ENCODE data around the gene PSAP. TPM values are rescaled to one million over a fixed set of nuclear protein-coding genes. Genes with fewer than 3 reads are reported as not detected.

PSAP gene
- polyA plus RNA-seq, 3 donors from 2014 or later: 690 to 1,091 (median 798) TPM

GRCh38 chr10:71810048-71810750, 40.9 kb downstream of the PSAP start:
- DNase-seq: no peak

GRCh38 chr10:71809628-71810027, 41.4 kb downstream of the PSAP start:
- peak overlapping the region in 1 of 6 donors; percentile 20 for H3K27ac Mint-ChIP-seq
- H3K4me1 Mint-ChIP-seq: peaks cover 0 to 1% of the 10 kb centered on the region in 2 donors
- peaks cover 0 to 4% (median 0%) of the 10 kb centered on the region in 3 donors for H3K36me3 Mint-ChIP-seq
- no peaks in the 10 kb centered on the region for H3K9me3 Mint-ChIP-seq
- DNase-seq: no peak
- no peak overlapping the region for H3K4me3 Mint-ChIP-seq
- H3K27me3 Mint-ChIP-seq (ENCODE audit: low read depth in 3 of 3): peaks cover 0 to 2% (median 0%) of the 10 kb centered on the region in 3 donors

More at GRCh38 chr10:71810048-71810750, 40.9 kb downstream of the PSAP start:
- peaks cover 0 to 4% (median 0%) of the 10 kb centered on the region in 3 donors for H3K36me3 Mint-ChIP-seq
- no peak overlapping the region for H3K4me3 Mint-ChIP-seq
- no peaks in the 10 kb centered on the region for H3K9me3 Mint-ChIP-seq
- no peak overlapping the region for H3K27ac Mint-ChIP-seq
- peaks cover 0 to 2% (median 0%) of the 10 kb centered on the region in 3 donors for H3K27me3 Mint-ChIP-seq (ENCODE audit: low read depth in 3 of 3)
- peaks cover 0 to 1% of the 10 kb centered on the region in 2 donors for H3K4me1 Mint-ChIP-seq

GRCh38 chr10:71807557-71808510, 43.2 kb downstream of the PSAP start:
- peaks cover 0 to 1% of the 10 kb centered on the region in 2 donors for H3K4me1 Mint-ChIP-seq
- H3K27ac Mint-ChIP-seq: peak overlapping the region in 1 of 6 donors; percentile 5
- no peak overlapping the region for H3K4me3 Mint-ChIP-seq
- DNase-seq: no peak
- H3K9me3 Mint-ChIP-seq: no peaks in the 10 kb centered on the region
- H3K36me3 Mint-ChIP-seq: peaks cover 0 to 4% (median 0%) of the 10 kb centered on the region in 3 donors
- peaks cover 0 to 2% (median 1%) of the 10 kb centered on the region in 3 donors for H3K27me3 Mint-ChIP-seq (ENCODE audit: low read depth in 3 of 3)

DNA sequence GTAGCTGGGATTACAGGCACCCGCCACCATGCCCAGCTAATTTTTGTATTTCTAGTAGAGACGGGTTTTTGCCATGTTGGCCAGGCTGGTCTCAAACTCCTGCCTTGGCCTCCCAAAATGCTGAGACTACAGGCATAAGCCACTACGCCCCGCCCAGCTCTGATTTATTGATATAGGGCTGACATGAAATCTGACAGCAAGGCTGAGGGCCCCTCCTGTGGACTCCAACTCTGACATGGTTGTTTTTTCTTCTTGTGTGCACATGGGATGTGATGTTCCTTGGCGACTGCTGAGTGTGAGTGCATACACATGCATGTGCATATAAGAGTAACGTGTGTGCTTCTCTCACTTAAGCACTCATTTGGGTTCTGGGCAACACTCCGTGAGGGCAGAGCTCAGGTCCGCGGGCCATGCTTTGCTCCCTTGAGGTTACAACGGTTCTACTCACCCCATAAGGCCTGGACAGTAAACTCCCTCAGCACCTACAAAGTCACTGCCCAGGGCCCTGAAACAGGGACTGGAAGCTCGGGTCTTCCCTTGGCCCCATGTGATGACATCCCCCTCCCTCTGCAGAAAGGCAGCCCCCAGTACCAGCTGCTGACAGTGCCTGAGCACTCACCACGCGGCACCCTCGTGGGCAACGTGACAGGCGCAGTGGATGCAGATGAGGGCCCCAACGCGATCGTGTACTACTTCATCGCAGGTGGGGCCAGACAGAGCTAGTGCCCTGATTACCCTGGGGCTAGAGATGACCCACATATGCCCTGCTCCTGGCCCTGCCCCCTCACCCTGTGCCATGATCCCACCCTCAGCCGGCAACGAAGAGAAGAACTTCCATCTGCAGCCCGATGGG, 44.1 kb downstream of the PSAP start:
- H3K36me3 Mint-ChIP-seq: peaks cover 0 to 4% (median 0%) of the 10 kb centered on the region in 3 donors
- H3K9me3 Mint-ChIP-seq: no peaks in the 10 kb centered on the region
- H3K4me1 Mint-ChIP-seq: no peaks in the 10 kb centered on the region
- H3K4me3 Mint-ChIP-seq: no peak overlapping the region
- no peak for DNase-seq
- H3K27ac Mint-ChIP-seq: no peak overlapping the region
- H3K27me3 Mint-ChIP-seq (ENCODE audit: low read depth in 3 of 3): peaks cover 0 to 2% (median 1%) of the 10 kb centered on the region in 3 donors

DNA sequence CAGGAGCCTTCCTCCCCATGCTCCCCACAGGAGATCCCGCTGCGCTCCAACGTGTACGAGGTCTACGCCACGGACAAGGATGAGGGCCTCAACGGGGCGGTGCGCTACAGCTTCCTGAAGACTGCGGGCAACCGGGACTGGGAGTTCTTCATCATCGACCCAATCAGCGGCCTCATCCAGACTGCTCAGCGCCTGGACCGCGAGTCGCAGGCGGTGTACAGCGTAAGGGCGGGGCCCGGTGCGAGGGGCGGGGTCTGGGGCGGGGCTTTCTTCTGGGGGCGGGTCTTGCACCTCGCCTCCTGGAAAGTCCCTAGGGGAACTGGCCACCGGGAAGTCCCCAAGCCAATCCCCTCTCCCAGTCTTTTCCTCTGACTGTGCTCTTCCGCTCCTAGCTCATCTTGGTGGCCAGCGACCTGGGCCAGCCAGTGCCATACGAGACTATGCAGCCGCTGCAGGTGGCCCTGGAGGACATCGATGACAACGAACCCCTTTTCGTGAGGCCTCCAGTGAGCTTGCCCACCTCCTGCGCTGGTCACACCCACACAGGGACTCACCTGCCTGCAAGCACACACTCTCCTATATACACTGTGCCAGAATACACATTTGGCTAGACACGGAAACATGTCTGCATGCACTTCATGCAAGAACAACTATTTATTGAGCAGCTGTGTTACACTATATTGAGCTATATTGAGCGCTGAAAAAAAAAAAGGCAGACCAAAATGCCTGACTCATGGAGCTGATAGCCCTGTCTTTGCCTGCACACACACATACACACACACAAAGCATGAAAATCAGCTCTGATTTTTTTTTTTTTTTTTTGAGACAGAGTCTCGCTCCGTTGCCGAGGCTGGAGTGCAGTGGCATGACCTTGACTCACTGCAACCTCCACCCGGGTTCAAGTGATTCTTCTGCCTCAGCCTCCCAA, 45.0 kb downstream of the PSAP start:
- H3K4me3 Mint-ChIP-seq: no peak overlapping the region
- H3K4me1 Mint-ChIP-seq: no peaks in the 10 kb centered on the region
- peaks cover 2 to 4% (median 4%) of the 10 kb centered on the region in 3 donors for H3K27me3 Mint-ChIP-seq (ENCODE audit: low read depth in 3 of 3)
- no peaks in the 10 kb centered on the region for H3K9me3 Mint-ChIP-seq
- DNase-seq: no peak
- no peak overlapping the region for H3K27ac Mint-ChIP-seq
- peaks cover 0 to 4% (median 0%) of the 10 kb centered on the region in 3 donors for H3K36me3 Mint-ChIP-seq

GRCh38 chr10:71804077-71804476, 47.0 kb downstream of the PSAP start:
- no peak for DNase-seq
- no peak overlapping the region for H3K4me3 Mint-ChIP-seq
- peaks cover 2 to 4% (median 4%) of the 10 kb centered on the region in 3 donors for H3K27me3 Mint-ChIP-seq (ENCODE audit: low read depth in 3 of 3)
- H3K27ac Mint-ChIP-seq: no peak overlapping the region
- H3K9me3 Mint-ChIP-seq: no peaks in the 10 kb centered on the region
- H3K36me3 Mint-ChIP-seq: peaks cover 0 to 4% (median 0%) of the 10 kb centered on the region in 3 donors
- H3K4me1 Mint-ChIP-seq: no peaks in the 10 kb centered on the region

GRCh38 chr10:71802715-71803488, 48.1 kb downstream of the PSAP start:
- Mint-ChIP-seq H3K4me3 (no peak overlapping the region), H3K4me1 (peaks cover 0 to 2% of the 10 kb centered on the region in 2 donors), H3K9me3 (no peaks in the 10 kb centered on the region), H3K27me3 (ENCODE audit: low read depth in 3 of 3) (peaks cover 0 to 4% (median 4%) of the 10 kb centered on the region in 3 donors), H3K36me3 (peaks cover 0 to under 1% (median 0%) of the 10 kb centered on the region in 3 donors), H3K27ac (no peak overlapping the region)
- no peak for DNase-seq

DNA sequence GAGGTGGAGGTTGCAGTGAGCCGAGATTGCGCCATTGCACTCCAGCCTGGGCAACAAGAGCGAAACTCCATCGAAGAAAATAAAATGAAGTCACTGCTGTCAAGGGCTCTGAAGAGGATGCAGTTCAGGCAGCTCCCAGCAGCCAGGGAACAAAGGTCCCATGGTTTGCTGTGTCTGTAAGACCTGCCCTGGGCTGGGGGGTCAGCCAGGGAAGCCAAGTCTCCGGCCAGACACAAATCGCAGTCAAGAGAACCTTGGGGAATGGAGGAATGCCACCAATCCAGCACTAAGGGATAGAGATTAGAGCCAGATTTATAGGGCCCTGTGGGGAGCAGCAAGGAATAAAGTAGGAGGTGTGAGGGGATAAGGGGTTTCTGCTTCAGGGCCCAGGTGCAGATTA, 48.8 kb downstream of the PSAP start:
- Mint-ChIP-seq H3K4me1 (peaks cover 7 to 9% of the 10 kb centered on the region in 2 donors), H3K4me3 (no peak overlapping the region), H3K27me3 (ENCODE audit: low read depth in 3 of 3) (peaks cover 0 to 4% (median 4%) of the 10 kb centered on the region in 3 donors), H3K9me3 (no peaks in the 10 kb centered on the region), H3K36me3 (no peaks in the 10 kb centered on the region), H3K27ac (no peak overlapping the region)
- no peak for DNase-seq

DNA sequence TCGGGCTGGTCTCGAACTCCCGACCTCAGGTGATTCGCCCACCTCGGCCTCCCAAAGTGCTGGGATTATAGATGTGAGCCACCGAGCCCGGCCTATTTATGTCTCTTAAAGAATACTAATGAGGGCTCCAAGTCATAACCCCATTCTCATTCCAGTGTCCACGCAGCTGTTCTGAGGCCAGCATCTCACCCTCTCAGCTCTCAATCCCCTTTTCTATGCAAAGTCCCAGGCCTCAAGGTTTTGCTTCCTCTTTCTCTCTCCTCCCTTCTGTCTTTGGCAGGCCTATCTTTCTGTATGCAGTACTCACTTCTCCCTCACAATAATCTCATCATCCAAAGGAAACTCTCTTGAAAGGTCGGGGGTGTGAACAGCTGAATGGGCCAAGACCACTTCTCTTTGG, 49.7 kb downstream of the PSAP start:
- peaks cover 11 to 18% of the 10 kb centered on the region in 2 donors for H3K4me1 Mint-ChIP-seq
- no peak overlapping the region for H3K27ac Mint-ChIP-seq
- H3K4me3 Mint-ChIP-seq: no peak overlapping the region
- H3K27me3 Mint-ChIP-seq (ENCODE audit: low read depth in 3 of 3): peaks cover 0 to 4% (median 4%) of the 10 kb centered on the region in 3 donors
- DNase-seq: no peak
- no peaks in the 10 kb centered on the region for H3K36me3 Mint-ChIP-seq
- H3K9me3 Mint-ChIP-seq: no peaks in the 10 kb centered on the region

DNA sequence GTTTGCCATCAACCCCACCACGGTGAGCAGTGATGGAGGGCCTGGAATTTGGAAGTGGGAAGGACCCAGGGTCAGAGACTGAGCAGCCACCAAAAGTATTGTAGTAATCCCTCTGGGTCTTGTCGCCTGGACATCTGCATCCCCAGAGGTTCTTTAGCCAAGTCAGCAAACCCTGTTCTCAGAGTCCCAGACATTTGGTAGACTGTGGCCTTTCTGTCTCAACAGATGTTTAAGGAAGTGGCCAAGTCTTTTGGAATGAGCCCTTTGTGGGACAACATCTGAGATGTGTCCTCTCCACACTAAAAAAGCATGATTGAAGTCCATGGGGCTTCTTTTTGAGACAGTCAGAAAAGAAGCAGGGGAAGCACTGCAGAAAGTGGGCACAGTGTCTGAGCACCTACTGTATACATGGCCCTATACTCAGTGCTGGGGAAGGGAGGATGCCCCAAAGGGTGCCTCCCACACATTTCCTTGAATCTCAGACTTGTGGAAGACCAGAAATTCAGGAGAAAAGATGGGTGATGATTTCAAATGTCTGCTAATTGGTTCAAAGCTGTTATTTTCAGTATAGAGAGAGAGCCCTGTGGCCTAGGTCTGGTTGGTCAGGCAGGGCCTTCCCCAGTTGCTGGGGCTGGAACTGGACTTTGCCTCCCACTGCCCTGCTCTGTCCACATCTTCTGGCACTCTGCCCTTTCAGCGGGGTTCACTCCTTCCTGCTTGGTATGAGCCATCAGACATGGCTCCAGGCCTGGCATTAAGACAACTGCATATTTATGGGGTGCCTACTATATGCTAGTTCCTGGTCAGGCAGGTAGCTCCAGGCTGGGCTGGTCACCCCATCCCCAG, 51.2 kb downstream of the PSAP start:
- no peak overlapping the region for H3K27ac Mint-ChIP-seq
- peaks cover 0 to 4% (median 4%) of the 10 kb centered on the region in 3 donors for H3K27me3 Mint-ChIP-seq (ENCODE audit: low read depth in 3 of 3)
- no peaks in the 10 kb centered on the region for H3K9me3 Mint-ChIP-seq
- no peak for DNase-seq
- peaks cover 11 to 18% of the 10 kb centered on the region in 2 donors for H3K4me1 Mint-ChIP-seq
- H3K4me3 Mint-ChIP-seq: no peak overlapping the region
- no peaks in the 10 kb centered on the region for H3K36me3 Mint-ChIP-seq

- H3K36me3 Mint-ChIP-seq: no peaks in the 10 kb centered on the region
- no peaks in the 10 kb centered on the region for H3K9me3 Mint-ChIP-seq
- peaks cover 11 to 18% of the 10 kb centered on the region in 2 donors for H3K4me1 Mint-ChIP-seq
- no peak for DNase-seq
- no peak overlapping the region for H3K4me3 Mint-ChIP-seq
- no peak overlapping the region for H3K27ac Mint-ChIP-seq
- H3K27me3 Mint-ChIP-seq (ENCODE audit: low read depth in 3 of 3): peaks cover 0 to 4% (median 4%) of the 10 kb centered on the region in 3 donors
Measured at GRCh38 chr10:71799112-71799511, 51.9 kb downstream of the PSAP start.
